Activated naive CD4-positive, alpha-beta T cell treated with anti-CD3 and anti-CD28 coated beads for 36 hours (primary cell): ENCODE results near the gene DPM2. TPM values are rescaled to one million over a fixed set of nuclear protein-coding genes. Genes with fewer than 3 reads are reported as not detected.

Experiments
- CTCF ChIA-PET: fragments of 350-600 bp; sonication (Branson Sonifier 250); formaldehyde crosslinking; loops from one replicate; lab custom pipeline; 2021; ENCODE audit warnings: antibody characterized with exemption; lab: Charles Lee
- DNase-seq: peaks from one replicate; pipeline ENCODE4 v3.0.0-alpha.2; 2020
- H3K27ac Mint-ChIP-seq: one replicate; pipeline ENCODE4 v1.8.0; 2021; ENCODE audit warnings: mild to moderate bottlenecking, mixed read lengths
- H3K27me3 Mint-ChIP-seq: one replicate; pipeline ENCODE4 v1.8.0; 2021; ENCODE audit warnings: low read depth, mixed read lengths
- H3K36me3 Mint-ChIP-seq: one replicate; pipeline ENCODE4 v1.8.0; 2021; ENCODE audit warnings: low read depth, mixed read lengths
- H3K4me1 Mint-ChIP-seq: one replicate; pipeline ENCODE4 v1.8.0; 2021; ENCODE audit warnings: low read depth, mixed read lengths
- H3K4me3 Mint-ChIP-seq: one replicate; pipeline ENCODE4 v1.8.0; 2021; ENCODE audit warnings: mild to moderate bottlenecking, moderate library complexity, mixed read lengths
- H3K9me3 Mint-ChIP-seq: one replicate; pipeline ENCODE4 v1.8.0; 2021; ENCODE audit warnings: mixed read lengths
- intact Hi-C: fragments of 100-400 bp; cut with micrococcal nuclease; formaldehyde crosslinking; loops from one replicate; pipeline ENCODE4 v1.15.1; 2023
- total RNA-seq, 2 experiments: library from RNA; stranded (reverse); gene quantifications; one replicate each; pipeline ENCODE4 v1.2.3, GENCODE V29; 2021

DPM2 gene
- total RNA-seq, 2 experiments from 2014 or later: 41.6 to 43.4 TPM

- H3K4me1 Mint-ChIP-seq: peaks cover 51% of the 10 kb centered on the region
- H3K36me3 Mint-ChIP-seq: peaks cover 38% of the 10 kb centered on the region
- DNase-seq: peak; percentile 33
- no peaks in the 10 kb centered on the region for H3K27me3 Mint-ChIP-seq
- H3K9me3 Mint-ChIP-seq: no peaks in the 10 kb centered on the region
- peak overlapping the region; percentile 94 for H3K4me3 Mint-ChIP-seq
- intact Hi-C loops: loop anchor here (1.0 to 5.0 kb wide), 2 partner anchors 36 to 49 kb away; no protein-coding TSS in a partner anchor
- CTCF ChIA-PET: interaction anchor here (0.5 to 15.2 kb wide), 10 partner anchors 15 to 139 kb away, joined by 3 to 142 read pairs (median 6); no protein-coding TSS in a partner anchor
- H3K27ac Mint-ChIP-seq: peak overlapping the region; percentile 87
Measured at GRCh38 chr9:127977884-127978647, 40.4 kb upstream of the DPM2 start.

GRCh38 chr9:127977009-127977883 is 39.6 kb upstream of the DPM2 start:
- peaks cover 40% of the 10 kb centered on the region for H3K36me3 Mint-ChIP-seq
- DNase-seq: peak; percentile 63
- CTCF ChIA-PET: interaction anchor here (0.8 to 15.2 kb wide), 12 partner anchors 13 to 140 kb away, joined by 3 to 142 read pairs (median 7); no protein-coding TSS in a partner anchor
- H3K9me3 Mint-ChIP-seq: no peaks in the 10 kb centered on the region
- intact Hi-C loops: loop anchor here (1.0 to 5.0 kb wide), 2 partner anchors 35 to 50 kb away; no protein-coding TSS in a partner anchor
- H3K27ac Mint-ChIP-seq: peak overlapping the region; percentile 87
- H3K27me3 Mint-ChIP-seq: no peaks in the 10 kb centered on the region
- H3K4me3 Mint-ChIP-seq: peak overlapping the region; percentile 94
- H3K4me1 Mint-ChIP-seq: peaks cover 51% of the 10 kb centered on the region

- Mint-ChIP-seq H3K9me3 (no peaks in the 10 kb centered on the region), H3K4me3 (peak overlapping the region; percentile 94), H3K27me3 (no peaks in the 10 kb centered on the region), H3K36me3 (peaks cover 40% of the 10 kb centered on the region), H3K4me1 (peaks cover 53% of the 10 kb centered on the region), H3K27ac (peak overlapping the region; percentile 87)
- CTCF ChIA-PET: interaction anchor here (0.8 to 15.2 kb wide), 8 partner anchors 13 to 57 kb away, joined by 3 to 142 read pairs (median 8); no protein-coding TSS in a partner anchor
- DNase-seq: peak; percentile 57
- intact Hi-C loops: loop anchor here (5.0 kb wide), 1 partner anchor 34 kb away; no protein-coding TSS in a partner anchor
Measured at GRCh38 chr9:127976498-127976897, 38.8 kb upstream of the DPM2 start.

- peaks cover 38% of the 10 kb centered on the region for H3K36me3 Mint-ChIP-seq
- intact Hi-C loops: loop anchor here (5.0 kb wide), 1 partner anchor 33 kb away; no protein-coding TSS in a partner anchor
- peaks cover 61% of the 10 kb centered on the region for H3K4me1 Mint-ChIP-seq
- DNase-seq: no peak
- H3K4me3 Mint-ChIP-seq: peak overlapping the region; percentile 94
- peak overlapping the region; percentile 87 for H3K27ac Mint-ChIP-seq
- CTCF ChIA-PET: interaction anchor here (0.9 to 15.2 kb wide), 10 partner anchors 10 to 58 kb away, joined by 3 to 142 read pairs (median 8); no protein-coding TSS in a partner anchor
- no peaks in the 10 kb centered on the region for H3K27me3 Mint-ChIP-seq
- no peaks in the 10 kb centered on the region for H3K9me3 Mint-ChIP-seq
Measured at GRCh38 chr9:127975376-127976315, 38.0 kb upstream of the DPM2 start.

- no peaks in the 10 kb centered on the region for H3K27me3 Mint-ChIP-seq
- DNase-seq: no peak
- intact Hi-C loops: loop anchor here (5.0 kb wide), 1 partner anchor 33 kb away; no protein-coding TSS in a partner anchor
- CTCF ChIA-PET: interaction anchor here (1.1 to 15.2 kb wide), 9 partner anchors 9 to 59 kb away, joined by 3 to 142 read pairs (median 5); no protein-coding TSS in a partner anchor
- H3K9me3 Mint-ChIP-seq: no peaks in the 10 kb centered on the region
- peak overlapping the region; percentile 87 for H3K27ac Mint-ChIP-seq
- H3K36me3 Mint-ChIP-seq: peaks cover 36% of the 10 kb centered on the region
- peak overlapping the region; percentile 94 for H3K4me3 Mint-ChIP-seq
- H3K4me1 Mint-ChIP-seq: peaks cover 69% of the 10 kb centered on the region
Measured at GRCh38 chr9:127974769-127975261, 37.2 kb upstream of the DPM2 start.

GRCh38 chr9:127974001-127974768 is 36.5 kb upstream of the DPM2 start:
- CTCF ChIA-PET: interaction anchor here (1.1 to 15.2 kb wide), 9 partner anchors 9 to 59 kb away, joined by 3 to 142 read pairs (median 5); no protein-coding TSS in a partner anchor
- Mint-ChIP-seq H3K4me3 (peak overlapping the region; percentile 94), H3K27ac (peak overlapping the region; percentile 87), H3K27me3 (no peaks in the 10 kb centered on the region), H3K36me3 (peaks cover 31% of the 10 kb centered on the region), H3K9me3 (no peaks in the 10 kb centered on the region), H3K4me1 (peaks cover 75% of the 10 kb centered on the region)
- intact Hi-C loops: no loop called here
- DNase-seq: no peak

- peaks cover 83% of the 10 kb centered on the region for H3K4me1 Mint-ChIP-seq
- peak overlapping the region; percentile 94 for H3K4me3 Mint-ChIP-seq
- H3K27ac Mint-ChIP-seq: peak overlapping the region; percentile 87
- CTCF ChIA-PET: interaction anchor here (1.1 to 15.2 kb wide), 7 partner anchors 8 to 60 kb away, joined by 3 to 142 read pairs (median 7); no protein-coding TSS in a partner anchor
- intact Hi-C loops: no loop called here
- no peaks in the 10 kb centered on the region for H3K27me3 Mint-ChIP-seq
- H3K9me3 Mint-ChIP-seq: no peaks in the 10 kb centered on the region
- peaks cover 32% of the 10 kb centered on the region for H3K36me3 Mint-ChIP-seq
- no peak for DNase-seq
Measured at GRCh38 chr9:127973169-127974000, 35.7 kb upstream of the DPM2 start.

GRCh38 chr9:127972236-127972871 is 34.7 kb upstream of the DPM2 start:
- peak overlapping the region; percentile 87 for H3K27ac Mint-ChIP-seq
- H3K36me3 Mint-ChIP-seq: peaks cover 24% of the 10 kb centered on the region
- intact Hi-C loops: no loop called here
- DNase-seq: no peak
- no peaks in the 10 kb centered on the region for H3K9me3 Mint-ChIP-seq
- H3K27me3 Mint-ChIP-seq: no peaks in the 10 kb centered on the region
- peaks cover 94% of the 10 kb centered on the region for H3K4me1 Mint-ChIP-seq
- peak overlapping the region; percentile 94 for H3K4me3 Mint-ChIP-seq
- CTCF ChIA-PET: interaction anchor here (1.1 to 15.2 kb wide), 6 partner anchors 15 to 61 kb away, joined by 3 to 142 read pairs (median 42); no protein-coding TSS in a partner anchor
